Kidney epithelial cell (primary cell): ENCODE measurements around the gene KIAA0753. TPM values are rescaled to one million over a fixed set of nuclear protein-coding genes. Genes with fewer than 3 reads are reported as not detected.
"Not testable (repeated sequence)": the region's sequence is repeated elsewhere in the genome, so short reads cannot be mapped to it uniquely, and the experiment has no call there.

Experiments used
- DNase-seq: peaks from one replicate; pipeline ENCODE4 v3.0.0-alpha.2; 2010; ENCODE audit warnings: low read depth
- H3K27me3 ChIP-seq: 2 replicates; pipeline ENCODE4 v1.6.0; 2011; ENCODE audit warnings: low read length; ENCODE audit not compliant: control insufficient read depth, insufficient read depth
- H3K36me3 ChIP-seq: 2 replicates; pipeline ENCODE4 v1.5.1; 2011; ENCODE audit warnings: low read length; ENCODE audit not compliant: control insufficient read depth, insufficient read depth
- H3K4me3 ChIP-seq: 2 replicates; pipeline ENCODE4 v1.5.1; 2011; ENCODE audit warnings: low read depth, mild to moderate bottlenecking, control low read depth, low read length
- CTCF ChIP-seq: IDR thresholded peaks from 2 replicates; pipeline ENCODE4 v1.5.1; 2011; ENCODE audit warnings: mild to moderate bottlenecking, moderate library complexity, low read length, control low read depth, inconsistent platforms; ENCODE audit not compliant: insufficient read depth, poor library complexity, severe bottlenecking
- total RNA-seq: library from RNA; depleted of rRNA; stranded (reverse); fragments of >200 nt; gene quantifications from 2 replicates; pipeline ENCODE4 v1.2.3, GENCODE V29; 2015

Gene KIAA0753
- total RNA-seq, 1 donor from 2014 or later, result 20.2 TPM

GRCh38 chr17:6667516-6667915, 27.0 kb upstream of the KIAA0753 start:
- Histone ChIP-seq H3K27me3 (peaks cover 5% of the 10 kb centered on the region), H3K36me3 (no peaks in the 10 kb centered on the region), H3K4me3 (no peak overlapping the region)
- DNase-seq, result no peak
- no peak for TF ChIP-seq CTCF

DNA sequence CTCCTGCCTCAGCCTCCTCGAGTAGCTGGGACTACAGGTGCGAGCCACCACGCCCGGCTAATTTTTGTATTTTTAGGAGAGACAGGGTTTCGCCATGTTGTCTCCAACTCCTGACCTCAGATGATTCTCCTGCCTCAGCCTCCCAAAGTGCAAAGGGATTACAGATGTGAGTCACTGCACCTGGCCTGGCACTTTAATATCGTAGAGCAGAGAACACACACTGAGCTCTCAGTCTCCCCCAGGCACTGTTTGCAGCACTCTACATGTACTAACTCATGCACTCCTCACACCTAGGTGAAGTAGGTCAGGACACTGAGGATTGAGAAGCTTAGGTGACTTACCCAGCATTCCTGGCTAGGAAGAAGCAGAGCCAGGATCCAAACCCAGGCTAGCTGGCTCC, 26.0 kb upstream of the KIAA0753 start:
- Histone ChIP-seq H3K36me3 (no peaks in the 10 kb centered on the region), H3K4me3 (no peak overlapping the region), H3K27me3 (peaks cover 5% of the 10 kb centered on the region)
- no peak for TF ChIP-seq CTCF
- DNase-seq, result no peak

- peak; percentile 52 for DNase-seq
- TF ChIP-seq CTCF, result peak; percentile 94
- H3K4me3 ChIP-seq, result no peak overlapping the region
- peaks cover 6% of the 10 kb centered on the region for H3K27me3 ChIP-seq
- no peaks in the 10 kb centered on the region for H3K36me3 ChIP-seq
Measured at GRCh38 chr17:6666077-6666521, 25.6 kb upstream of the KIAA0753 start.

DNA sequence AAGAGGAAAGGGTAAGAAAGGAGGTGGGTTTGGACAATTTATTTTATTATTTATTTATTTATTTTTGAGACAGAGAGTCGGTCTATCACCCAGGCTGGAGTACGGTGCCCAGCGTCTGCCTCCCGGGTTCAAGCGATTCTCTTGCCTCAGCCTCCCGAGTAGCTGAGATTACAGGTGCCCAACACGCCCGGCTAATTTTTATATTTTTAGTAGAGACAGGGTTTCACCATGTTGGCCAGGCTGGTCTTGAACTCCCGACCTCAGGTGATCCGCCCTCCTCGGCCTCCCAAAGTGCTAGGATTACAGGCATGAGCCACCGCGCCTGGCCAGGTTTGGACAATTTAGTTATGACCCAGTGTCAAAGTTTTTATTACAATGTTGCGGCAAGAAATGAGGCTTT, 22.7 kb upstream of the KIAA0753 start:
- H3K4me3 ChIP-seq, H3K36me3 ChIP-seq, DNase-seq: not testable (repeated sequence)
- H3K27me3 ChIP-seq, result peaks cover 13% of the 10 kb centered on the region

GRCh38 chr17:6661464-6661848, 20.9 kb upstream of the KIAA0753 start:
- H3K27me3 ChIP-seq, result peaks cover 17% of the 10 kb centered on the region
- H3K4me3 ChIP-seq, result no peak overlapping the region
- no peaks in the 10 kb centered on the region for H3K36me3 ChIP-seq
- no peak for DNase-seq
- TF ChIP-seq CTCF, result no peak

- Histone ChIP-seq H3K4me3 (no peak overlapping the region), H3K36me3 (no peaks in the 10 kb centered on the region), H3K27me3 (peaks cover 17% of the 10 kb centered on the region)
- no peak for DNase-seq
- TF ChIP-seq CTCF, result no peak
Measured at GRCh38 chr17:6660805-6661463, 20.4 kb upstream of the KIAA0753 start.
